K562 (cell line): ENCODE measurements around the gene RNF31. TPM values are rescaled to one million over a fixed set of nuclear protein-coding genes. Genes with fewer than 3 reads are reported as not detected.

Experiments used
- CBX1 ChIP-seq: sonication (generic); IDR thresholded peaks from 2 replicates; pipeline ENCODE4 v1.6.1; 2016; ENCODE audit warnings: antibody characterized with exemption, low read depth, mild to moderate bottlenecking
- CBX2 ChIP-seq: fragments of 200-600 bp; sonication (generic); IDR thresholded peaks from one replicate; pipeline ENCODE4 v1.6.1; 2012; ENCODE audit warnings: mild to moderate bottlenecking, low read length, inconsistent platforms; ENCODE audit not compliant: insufficient read depth, poor library complexity, severe bottlenecking
- CXXC5 ChIP-seq: fragments of 250-450 bp; sonication (Bioruptor Pico); IDR thresholded peaks from 2 replicates; pipeline ENCODE4 v1.8.0; 2022; ENCODE audit warnings: inconsistent platforms, mild to moderate bottlenecking, moderate library complexity
- KLF10 ChIP-seq: fragments of 250-450 bp; sonication (Bioruptor Pico); IDR thresholded peaks from 2 replicates; pipeline ENCODE4 v1.6.1; 2021; ENCODE audit warnings: matching md5 sums
- NCOR1 ChIP-seq: fragments of 450-650 bp; IDR thresholded peaks from 2 replicates; pipeline ENCODE4 v1.6.1; 2016; ENCODE audit warnings: mild to moderate bottlenecking, moderate library complexity
- NFATC3 ChIP-seq: fragments of 450-650 bp; IDR thresholded peaks from 2 replicates; pipeline ENCODE4 v1.6.1; 2017; ENCODE audit warnings: mild to moderate bottlenecking
- POLR3A ChIP-seq: IDR thresholded peaks from 2 replicates; pipeline ENCODE4 v1.6.1; 2011; ENCODE audit warnings: borderline replicate concordance, mild to moderate bottlenecking, moderate library complexity; ENCODE audit not compliant: insufficient read length, insufficient read depth; ENCODE audit errors: extremely low read depth
- PYGO2 ChIP-seq: fragments of 450-650 bp; IDR thresholded peaks from 2 replicates; pipeline ENCODE4 v1.6.1; 2016; ENCODE audit warnings: mild to moderate bottlenecking, missing genetic modification characterization, moderate library complexity, missing compliant biosample characterization
- RAD51 ChIP-seq: fragments of 450-650 bp; IDR thresholded peaks from 2 replicates; pipeline ENCODE4 v1.7.1; 2016; ENCODE audit warnings: low read depth, mild to moderate bottlenecking, borderline replicate concordance
- RB1 ChIP-seq: fragments of 450-650 bp; IDR thresholded peaks from 2 replicates; pipeline ENCODE4 v1.6.1; 2017; ENCODE audit warnings: low read depth, mild to moderate bottlenecking
- SRF ChIP-seq, 2 experiments: fragments of 250-450, 450-650 bp in 1 of 2; sonication (Bioruptor Pico) in 1 of 2; sonication (generic) in 1 of 2; formaldehyde crosslinking; IDR thresholded peaks; 2 replicates each; pipeline versions ENCODE4 v1.5.0 to v1.5.1; 2020 to 2022; ENCODE audit warnings: mild to moderate bottlenecking in 1 of 2, missing genetic modification reagents in 1 of 2
- ZNF75A ChIP-seq: fragments of 450-650 bp; formaldehyde crosslinking; IDR thresholded peaks from 2 replicates; pipeline ENCODE4 v1.4.0; 2020; ENCODE audit warnings: mild to moderate bottlenecking
- ZNF79 ChIP-seq: fragments of 250-450 bp; sonication (Bioruptor Pico); IDR thresholded peaks from 2 replicates; pipeline ENCODE4 v1.4.0; 2020; ENCODE audit warnings: low read depth, mild to moderate bottlenecking, moderate library complexity
- polyA plus RNA-seq, 8 experiments: library from polyadenylated mRNA; depleted of rRNA in 4 of 8; stranded (reverse) in 5 of 8; unstranded in 3 of 8; fragments of >200 nt; fragmentation: Nextera tagmentation in 2 of 8; fragmentation: Illumina TruSeq in 1 of 8; extraction: Ambion mirVana in 2 of 8; extraction: Trizol in 1 of 8; gene quantifications; 2 replicates each; pipeline versions ENCODE4 v1.2.1 to v1.2.3, GENCODE V29; 2011 to 2014; ENCODE audit warnings: inconsistent platforms in 1 of 8, missing spikeins in 1 of 8
- total RNA-seq, 7 experiments: library from RNA; depleted of rRNA in 6 of 7; stranded (reverse); fragments of >200 nt in 6 of 7; fragmentation: Illumina TruSeq in 2 of 7; extraction: Trizol in 2 of 7; gene quantifications; 2 replicates each; pipeline versions ENCODE4 v1.2.1 to v1.2.3, GENCODE V29; 2011 to 2021; ENCODE audit warnings: low replicate concordance in 1 of 7
- TF ChIP-seq, protein P1 (sequence below): fragments of 250-450 bp; sonication (Bioruptor Pico); IDR thresholded peaks from 2 replicates; pipeline ENCODE4 v1.4.0; 2020; ENCODE audit warnings: mild to moderate bottlenecking, moderate library complexity, borderline replicate concordance
- TF ChIP-seq, protein P2 (sequence below): fragments of 250-450 bp; sonication (Bioruptor Pico); IDR thresholded peaks from 2 replicates; pipeline ENCODE4 v1.4.0; 2020; ENCODE audit warnings: mild to moderate bottlenecking, moderate library complexity
- TF ChIP-seq, protein P3 (sequence below): sonication (generic); formaldehyde crosslinking; IDR thresholded peaks from 2 replicates; pipeline ENCODE4 v1.9.0; 2022; ENCODE audit warnings: mild to moderate bottlenecking, missing genetic modification reagents
- TF ChIP-seq, protein P4 (sequence below): sonication (generic); formaldehyde crosslinking; IDR thresholded peaks from 2 replicates; pipeline ENCODE4 v1.8.0; 2022; ENCODE audit warnings: mild to moderate bottlenecking, missing genetic modification reagents
- TF ChIP-seq, protein P5 (sequence below): fragments of 450-650 bp; IDR thresholded peaks from 2 replicates; pipeline ENCODE4 v1.6.1; 2018; ENCODE audit warnings: mild to moderate bottlenecking, low read depth; ENCODE audit not compliant: partially characterized antibody
- TF ChIP-seq, protein P6 (sequence below): fragments of 250-450 bp; sonication (Bioruptor Pico); IDR thresholded peaks from 2 replicates; pipeline ENCODE4 v1.6.1; 2021; ENCODE audit warnings: mild to moderate bottlenecking

RNF31 gene
- total and polyA plus RNA-seq, 9 of the 15 experiments (the other 6 are each of a cell fraction or from before 2014, with no cell fraction given): 3.1 to 47.6 (median 19.1) TPM

DNA sequence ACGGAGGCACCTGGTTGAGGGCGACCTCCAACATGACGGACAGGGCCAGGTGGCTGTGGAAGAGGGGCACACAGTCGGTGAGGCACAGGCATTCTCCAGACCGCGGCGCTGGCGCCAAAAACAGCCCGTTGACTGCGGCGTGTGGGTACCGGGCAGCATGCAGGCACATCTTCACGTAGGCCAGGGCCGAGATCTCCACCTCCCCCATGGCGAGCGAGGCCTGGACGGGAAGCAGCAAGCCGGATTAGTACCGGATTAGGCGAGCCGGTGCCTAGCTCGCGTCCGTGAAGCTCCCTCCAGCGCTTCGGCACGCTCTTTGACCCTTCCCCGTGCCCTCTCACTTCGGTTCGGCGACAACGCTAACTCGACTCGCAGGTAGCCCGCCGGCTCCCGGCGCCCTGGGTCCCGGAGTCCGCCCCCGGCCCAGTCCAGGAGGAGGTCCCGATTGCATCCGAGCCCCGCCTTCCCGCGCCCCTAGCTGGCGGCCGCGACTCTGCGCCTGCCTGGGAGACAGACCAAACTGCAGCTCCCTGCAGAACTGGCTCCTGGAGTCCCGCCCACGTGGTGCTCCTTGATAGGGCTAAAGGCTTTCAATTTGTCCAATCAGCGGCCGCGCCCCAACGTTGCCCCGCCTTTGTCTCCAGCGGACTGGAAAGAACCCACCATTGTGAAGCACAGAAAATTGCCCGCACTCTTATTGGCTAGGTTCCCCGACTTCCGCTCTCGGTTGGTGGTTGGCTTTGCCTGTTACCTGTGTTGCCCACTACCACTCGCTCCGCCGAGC lies 6.0 kb upstream of the RNF31 start, which contains the start of gene EMC9 (continued):
- TF ChIP-seq RAD51: peak; percentile 47; the same call in 1 of the 2 replicates
- TF ChIP-seq, protein P1, sequence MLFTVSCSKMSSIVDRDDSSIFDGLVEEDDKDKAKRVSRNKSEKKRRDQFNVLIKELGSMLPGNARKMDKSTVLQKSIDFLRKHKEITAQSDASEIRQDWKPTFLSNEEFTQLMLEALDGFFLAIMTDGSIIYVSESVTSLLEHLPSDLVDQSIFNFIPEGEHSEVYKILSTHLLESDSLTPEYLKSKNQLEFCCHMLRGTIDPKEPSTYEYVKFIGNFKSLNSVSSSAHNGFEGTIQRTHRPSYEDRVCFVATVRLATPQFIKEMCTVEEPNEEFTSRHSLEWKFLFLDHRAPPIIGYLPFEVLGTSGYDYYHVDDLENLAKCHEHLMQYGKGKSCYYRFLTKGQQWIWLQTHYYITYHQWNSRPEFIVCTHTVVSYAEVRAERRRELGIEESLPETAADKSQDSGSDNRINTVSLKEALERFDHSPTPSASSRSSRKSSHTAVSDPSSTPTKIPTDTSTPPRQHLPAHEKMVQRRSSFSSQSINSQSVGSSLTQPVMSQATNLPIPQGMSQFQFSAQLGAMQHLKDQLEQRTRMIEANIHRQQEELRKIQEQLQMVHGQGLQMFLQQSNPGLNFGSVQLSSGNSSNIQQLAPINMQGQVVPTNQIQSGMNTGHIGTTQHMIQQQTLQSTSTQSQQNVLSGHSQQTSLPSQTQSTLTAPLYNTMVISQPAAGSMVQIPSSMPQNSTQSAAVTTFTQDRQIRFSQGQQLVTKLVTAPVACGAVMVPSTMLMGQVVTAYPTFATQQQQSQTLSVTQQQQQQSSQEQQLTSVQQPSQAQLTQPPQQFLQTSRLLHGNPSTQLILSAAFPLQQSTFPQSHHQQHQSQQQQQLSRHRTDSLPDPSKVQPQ (CRISPR knock-in tag): no peak
- TF ChIP-seq, protein P2, sequence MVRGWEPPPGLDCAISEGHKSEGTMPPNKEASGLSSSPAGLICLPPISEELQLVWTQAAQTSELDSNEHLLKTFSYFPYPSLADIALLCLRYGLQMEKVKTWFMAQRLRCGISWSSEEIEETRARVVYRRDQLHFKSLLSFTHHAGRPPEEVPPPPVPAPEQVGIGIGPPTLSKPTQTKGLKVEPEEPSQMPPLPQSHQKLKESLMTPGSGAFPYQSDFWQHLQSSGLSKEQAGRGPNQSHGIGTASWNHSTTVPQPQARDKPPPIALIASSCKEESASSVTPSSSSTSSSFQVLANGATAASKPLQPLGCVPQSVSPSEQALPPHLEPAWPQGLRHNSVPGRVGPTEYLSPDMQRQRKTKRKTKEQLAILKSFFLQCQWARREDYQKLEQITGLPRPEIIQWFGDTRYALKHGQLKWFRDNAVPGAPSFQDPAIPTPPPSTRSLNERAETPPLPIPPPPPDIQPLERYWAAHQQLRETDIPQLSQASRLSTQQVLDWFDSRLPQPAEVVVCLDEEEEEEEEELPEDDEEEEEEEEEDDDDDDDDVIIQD (CRISPR knock-in tag): no peak
- TF ChIP-seq, protein P3, sequence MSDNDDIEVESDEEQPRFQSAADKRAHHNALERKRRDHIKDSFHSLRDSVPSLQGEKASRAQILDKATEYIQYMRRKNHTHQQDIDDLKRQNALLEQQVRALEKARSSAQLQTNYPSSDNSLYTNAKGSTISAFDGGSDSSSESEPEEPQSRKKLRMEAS (CRISPR knock-in tag): peak; percentile 69
- no peak for TF ChIP-seq ZNF75A (CRISPR knock-in tag)
- no peak for TF ChIP-seq POLR3A
- TF ChIP-seq CBX1: no peak
- TF ChIP-seq KLF10: no peak
- no peak for TF ChIP-seq CBX2
- no peak for TF ChIP-seq NCOR1
- TF ChIP-seq PYGO2 (tag): no peak
- TF ChIP-seq NFATC3: no peak
- TF ChIP-seq, protein P4, sequence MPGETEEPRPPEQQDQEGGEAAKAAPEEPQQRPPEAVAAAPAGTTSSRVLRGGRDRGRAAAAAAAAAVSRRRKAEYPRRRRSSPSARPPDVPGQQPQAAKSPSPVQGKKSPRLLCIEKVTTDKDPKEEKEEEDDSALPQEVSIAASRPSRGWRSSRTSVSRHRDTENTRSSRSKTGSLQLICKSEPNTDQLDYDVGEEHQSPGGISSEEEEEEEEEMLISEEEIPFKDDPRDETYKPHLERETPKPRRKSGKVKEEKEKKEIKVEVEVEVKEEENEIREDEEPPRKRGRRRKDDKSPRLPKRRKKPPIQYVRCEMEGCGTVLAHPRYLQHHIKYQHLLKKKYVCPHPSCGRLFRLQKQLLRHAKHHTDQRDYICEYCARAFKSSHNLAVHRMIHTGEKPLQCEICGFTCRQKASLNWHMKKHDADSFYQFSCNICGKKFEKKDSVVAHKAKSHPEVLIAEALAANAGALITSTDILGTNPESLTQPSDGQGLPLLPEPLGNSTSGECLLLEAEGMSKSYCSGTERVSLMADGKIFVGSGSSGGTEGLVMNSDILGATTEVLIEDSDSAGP (CRISPR knock-in tag): no peak
- no peak for TF ChIP-seq ZNF79 (CRISPR knock-in tag)
- peak; percentile 45 for TF ChIP-seq CXXC5 (CRISPR knock-in tag)
- TF ChIP-seq SRF (CRISPR knock-in tag; IDR thresholded peaks at IDR 0.05): no peak; a peak in 1 of 4 replicates
- TF ChIP-seq, protein P5, sequence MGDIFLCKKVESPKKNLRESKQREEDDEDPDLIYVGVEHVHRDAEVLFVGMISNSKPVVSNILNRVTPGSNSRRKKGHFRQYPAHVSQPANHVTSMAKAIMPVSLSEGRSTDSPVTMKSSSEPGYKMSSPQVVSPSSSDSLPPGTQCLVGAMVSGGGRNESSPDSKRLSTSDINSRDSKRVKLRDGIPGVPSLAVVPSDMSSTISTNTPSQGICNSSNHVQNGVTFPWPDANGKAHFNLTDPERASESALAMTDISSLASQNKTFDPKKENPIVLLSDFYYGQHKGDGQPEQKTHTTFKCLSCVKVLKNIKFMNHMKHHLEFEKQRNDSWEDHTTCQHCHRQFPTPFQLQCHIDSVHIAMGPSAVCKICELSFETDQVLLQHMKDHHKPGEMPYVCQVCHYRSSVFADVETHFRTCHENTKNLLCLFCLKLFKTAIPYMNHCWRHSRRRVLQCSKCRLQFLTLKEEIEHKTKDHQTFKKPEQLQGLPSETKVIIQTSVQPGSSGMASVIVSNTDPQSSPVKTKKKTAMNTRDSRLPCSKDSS: no peak
- TF ChIP-seq RB1: no peak
- TF ChIP-seq, protein P6, sequence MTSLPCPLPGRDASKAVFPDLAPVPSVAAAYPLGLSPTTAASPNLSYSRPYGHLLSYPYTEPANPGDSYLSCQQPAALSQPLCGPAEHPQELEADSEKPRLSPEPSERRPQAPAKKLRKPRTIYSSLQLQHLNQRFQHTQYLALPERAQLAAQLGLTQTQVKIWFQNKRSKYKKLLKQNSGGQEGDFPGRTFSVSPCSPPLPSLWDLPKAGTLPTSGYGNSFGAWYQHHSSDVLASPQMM (CRISPR knock-in tag): no peak
